Neural crest cell (in vitro differentiated cells): ENCODE measurements around the gene TTLL12. TPM values are rescaled to one million over a fixed set of nuclear protein-coding genes. Genes with fewer than 3 reads are reported as not detected.
A peak's percentile ranks its signal among the peaks of the same experiment; 100 is the strongest.

Source experiments
- DNase-seq: peaks from one replicate; pipeline ENCODE4 v3.0.0; 2021; ENCODE audit warnings: low read depth, mixed read lengths, low spot score
- H3K27ac Mint-ChIP-seq: one replicate; pipeline ENCODE4 v1.8.0; 2021; ENCODE audit warnings: mild to moderate bottlenecking, mixed read lengths; ENCODE audit not compliant: unreplicated experiment
- H3K27me3 Mint-ChIP-seq: 2 replicates; pipeline ENCODE4 v1.8.0; 2021; ENCODE audit warnings: low read depth, mild to moderate bottlenecking, mixed read lengths
- H3K36me3 Mint-ChIP-seq: 2 replicates; pipeline ENCODE4 v1.8.0; 2021; ENCODE audit warnings: low read depth, mild to moderate bottlenecking, mixed read lengths
- H3K4me1 Mint-ChIP-seq: 2 replicates; pipeline ENCODE4 v1.8.0; 2021; ENCODE audit warnings: mixed read lengths
- H3K4me3 Mint-ChIP-seq: one replicate; pipeline ENCODE4 v1.8.0; 2021; ENCODE audit warnings: mild to moderate bottlenecking, mixed read lengths
- H3K9me3 Mint-ChIP-seq: 2 replicates; pipeline ENCODE4 v1.8.0; 2021; ENCODE audit warnings: mixed read lengths
- CTCF ChIP-seq: fragments of 200-600 bp; sonication (generic); conservative IDR thresholded peaks from 2 replicates; pipeline ENCODE4 v1.5.0; 2021; ENCODE audit warnings: antibody characterized with exemption, mild to moderate bottlenecking
- total RNA-seq: library from RNA; stranded (reverse); gene quantifications from 2 replicates; pipeline ENCODE4 v1.2.1, GENCODE V29; 2021

TTLL12 gene
- total RNA-seq, 1 donor from 2014 or later: 72.4 TPM

GRCh38 chr22:43142880-43143562, 43.9 kb downstream of the TTLL12 start, which contains the start of gene MCAT:
MCAT (minus strand) TSS chr22:43143398; CDS start chr22:43143348, 50 bp downstream.
- no peaks in the 10 kb centered on the region for H3K9me3 Mint-ChIP-seq
- H3K27ac Mint-ChIP-seq: peak within 1 kb of the TSS; percentile 98
- peaks cover 4% of the 10 kb centered on the region for H3K36me3 Mint-ChIP-seq
- TF ChIP-seq CTCF: no peak
- H3K4me1 Mint-ChIP-seq: peaks cover 22% of the 10 kb centered on the region
- H3K27me3 Mint-ChIP-seq: peaks cover 5% of the 10 kb centered on the region
- peak; percentile 65 for DNase-seq
- peak within 1 kb of the TSS; percentile 85 for H3K4me3 Mint-ChIP-seq

- Mint-ChIP-seq H3K9me3 (no peaks in the 10 kb centered on the region), H3K27ac (no peak overlapping the region), H3K4me1 (peaks cover 10% of the 10 kb centered on the region), H3K4me3 (no peak overlapping the region), H3K27me3 (no peaks in the 10 kb centered on the region), H3K36me3 (peaks cover 16% of the 10 kb centered on the region)
- no peak for TF ChIP-seq CTCF
- no peak for DNase-seq
Observed at GRCh38 chr22:43136801-43137200, 50.1 kb downstream of the TTLL12 start.

GRCh38 chr22:43136255-43136654, 50.7 kb downstream of the TTLL12 start:
- Mint-ChIP-seq H3K4me3 (peak overlapping the region; percentile 57), H3K4me1 (peaks cover 8% of the 10 kb centered on the region), H3K27ac (no peak overlapping the region), H3K36me3 (peaks cover 16% of the 10 kb centered on the region), H3K9me3 (no peaks in the 10 kb centered on the region), H3K27me3 (no peaks in the 10 kb centered on the region)
- peak; percentile 72 for TF ChIP-seq CTCF
- peak; percentile 55 for DNase-seq

GRCh38 chr22:43135565-43135964, 51.4 kb downstream of the TTLL12 start:
- Mint-ChIP-seq H3K9me3 (no peaks in the 10 kb centered on the region), H3K4me1 (peaks cover 1% of the 10 kb centered on the region), H3K27ac (no peak overlapping the region), H3K4me3 (no peak overlapping the region), H3K27me3 (no peaks in the 10 kb centered on the region), H3K36me3 (peaks cover 13% of the 10 kb centered on the region)
- DNase-seq: no peak
- TF ChIP-seq CTCF: no peak

GRCh38 chr22:43134553-43134952, 52.4 kb downstream of the TTLL12 start:
- H3K4me1 Mint-ChIP-seq: no peaks in the 10 kb centered on the region

More at GRCh38 chr22:43134553-43134952, 52.4 kb downstream of the TTLL12 start:
- Mint-ChIP-seq H3K36me3 (peaks cover 13% of the 10 kb centered on the region), H3K9me3 (no peaks in the 10 kb centered on the region), H3K4me3 (no peak overlapping the region), H3K27me3 (no peaks in the 10 kb centered on the region), H3K27ac (no peak overlapping the region)
- DNase-seq: no peak
- TF ChIP-seq CTCF: no peak
